Tibial nerve (tissue), 3 donors: ENCODE results near the gene MYO9B.
"Not testable (repeated sequence)": the region's sequence is repeated elsewhere in the genome, so short reads cannot be mapped to it uniquely, and the experiment has no call there.

ENCODE experiments used
- CTCF ChIP-seq, 5 experiments: fragments of 200-600 bp in 3 of 5; fragments of 450-650 bp in 2 of 5; sonication (generic) in 3 of 5; IDR thresholded peaks; one replicate each; pipeline ENCODE4 v1.5.1; 2016 to 2019; ENCODE audit warnings: antibody characterized with exemption in 5 of 5, mild to moderate bottlenecking in 3 of 5, moderate library complexity in 2 of 5
- POLR2A ChIP-seq, 2 donors: fragments of 450-650 bp; IDR thresholded peaks; one replicate each; pipeline ENCODE4 v1.6.1; 2017; ENCODE audit warnings: antibody characterized with exemption in 2 of 2, mild to moderate bottlenecking in 2 of 2, moderate library complexity in 2 of 2

GRCh38 chr19:17162131-17162530 lies 86.6 kb downstream of the MYO9B start:
- TF ChIP-seq CTCF, POLR2A (IDR thresholded peaks at IDR 0.05): not testable (repeated sequence)
